DOHH2 (cell line): ENCODE results near the gene TRPM5.

Experiments used
- H3F3A ChIP-seq: fragments of 200-600 bp; sonication (generic), shearing (Covaris generic); 2 replicates; pipeline ENCODE4 v1.6.0; 2016; ENCODE audit warnings: antibody characterized with exemption, mild to moderate bottlenecking; ENCODE audit not compliant: control insufficient read depth, insufficient read depth
- H3K27ac ChIP-seq: fragments of 200-600 bp; sonication (generic); 2 replicates; pipeline ENCODE4 v1.5.1; 2014; ENCODE audit warnings: low read depth, mild to moderate bottlenecking, low read length, moderate library complexity
- H3K27me3 ChIP-seq: fragments of 200-600 bp; sonication (generic); 2 replicates; pipeline ENCODE4 v1.6.1; 2014; ENCODE audit warnings: mild to moderate bottlenecking, low read length, mixed read lengths; ENCODE audit not compliant: control insufficient read depth
- H3K36me3 ChIP-seq: fragments of 200-600 bp; sonication (generic); 2 replicates; pipeline ENCODE4 v1.6.1; 2014; ENCODE audit warnings: mild to moderate bottlenecking, low read length, moderate library complexity, mixed read lengths; ENCODE audit not compliant: control insufficient read depth
- H3K4me1 ChIP-seq: fragments of 200-600 bp; sonication (generic); 2 replicates; pipeline ENCODE4 v1.6.1; 2014; ENCODE audit warnings: mild to moderate bottlenecking, low read length, mixed read lengths; ENCODE audit not compliant: control insufficient read depth
- H3K4me2 ChIP-seq: fragments of 200-600 bp; sonication (generic); 2 replicates; pipeline ENCODE4 v1.6.0; 2014; ENCODE audit warnings: mild to moderate bottlenecking, low read length, moderate library complexity
- H3K4me3 ChIP-seq: fragments of 200-600 bp; sonication (generic); 2 replicates; pipeline ENCODE4 v1.5.1; 2014; ENCODE audit warnings: mild to moderate bottlenecking, low read length, mixed read lengths
- H3K79me2 ChIP-seq: fragments of 200-600 bp; sonication (generic); 2 replicates; pipeline ENCODE4 v1.6.1; 2014; ENCODE audit warnings: mild to moderate bottlenecking, low read length, mixed read lengths; ENCODE audit not compliant: control insufficient read depth
- H3K9me2 ChIP-seq: fragments of 200-600 bp; sonication (generic); replicated peaks from 2 replicates; pipeline ENCODE4 v1.6.1; 2014; ENCODE audit warnings: mild to moderate bottlenecking, low read length, mixed read lengths; ENCODE audit not compliant: control insufficient read depth
- H3K9me3 ChIP-seq: fragments of 200-600 bp; sonication (generic); 2 replicates; pipeline ENCODE4 v1.6.1; 2014; ENCODE audit warnings: antibody characterized with exemption, low read length, mixed read lengths; ENCODE audit not compliant: control insufficient read depth, insufficient read depth
- H4K20me1 ChIP-seq: fragments of 200-600 bp; sonication (generic); 2 replicates; pipeline ENCODE4 v1.6.0; 2014; ENCODE audit warnings: low read depth, mild to moderate bottlenecking, antibody characterized with exemption, low read length, moderate library complexity; ENCODE audit not compliant: control insufficient read depth, insufficient read depth
- EZH2phosphoT487 ChIP-seq: fragments of 200-600 bp; sonication (generic); IDR thresholded peaks from 2 replicates; pipeline ENCODE4 v1.6.1; 2017; ENCODE audit warnings: borderline replicate concordance, mild to moderate bottlenecking, antibody characterized with exemption, low read length, moderate library complexity, mixed read lengths
- TF ChIP-seq, protein P1 (sequence below): fragments of 200-600 bp; sonication (generic); IDR thresholded peaks from one replicate; pipeline ENCODE4 v1.5.1; 2014; ENCODE audit warnings: antibody characterized with exemption, mild to moderate bottlenecking, low read depth, low read length; ENCODE audit not compliant: poor library complexity, severe bottlenecking

The TRPM5 gene

DNA sequence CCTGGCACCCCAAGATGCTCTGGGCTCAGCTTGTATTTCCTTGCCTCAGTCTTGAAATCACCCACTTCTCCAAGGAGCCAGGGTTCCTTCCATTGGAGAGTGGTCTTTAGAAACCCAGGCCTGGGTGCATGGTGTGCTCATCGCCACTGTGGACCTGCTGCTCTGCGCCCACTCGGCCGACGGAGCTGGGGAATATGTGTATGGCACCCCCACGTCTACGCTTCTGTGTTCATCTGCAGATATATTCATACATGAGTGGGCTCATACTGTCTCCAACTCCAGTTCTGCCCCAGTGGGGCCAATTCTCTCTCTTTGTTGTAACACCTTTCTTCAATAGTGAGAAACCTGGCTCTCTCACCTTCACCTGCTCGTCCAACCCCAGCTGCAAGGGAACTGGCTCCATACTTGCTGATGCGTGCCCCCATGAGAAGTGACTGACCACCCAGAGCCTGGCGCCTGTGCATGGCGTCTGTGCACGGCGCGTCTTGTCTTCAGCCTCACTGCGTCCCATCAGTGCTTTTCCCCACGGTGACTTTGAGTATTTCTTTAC, 40.3 kb upstream of the TRPM5 start:
- Histone ChIP-seq H4K20me1 (no peaks in the 10 kb centered on the region), H3K4me3 (no peak overlapping the region), H3K9me3 (peaks cover 12% of the 10 kb centered on the region; the same call in 1 of the 2 replicates), H3K27ac (no peak overlapping the region), H3K27me3 (no peaks in the 10 kb centered on the region), H3K4me1 (no peaks in the 10 kb centered on the region), H3K79me2 (no peaks in the 10 kb centered on the region), H3K4me2 (no peak overlapping the region), H3K9me2 (no peaks in the 10 kb centered on the region), H3F3A (no peaks in the 10 kb centered on the region), H3K36me3 (no peaks in the 10 kb centered on the region)
- TF ChIP-seq, protein P1, sequence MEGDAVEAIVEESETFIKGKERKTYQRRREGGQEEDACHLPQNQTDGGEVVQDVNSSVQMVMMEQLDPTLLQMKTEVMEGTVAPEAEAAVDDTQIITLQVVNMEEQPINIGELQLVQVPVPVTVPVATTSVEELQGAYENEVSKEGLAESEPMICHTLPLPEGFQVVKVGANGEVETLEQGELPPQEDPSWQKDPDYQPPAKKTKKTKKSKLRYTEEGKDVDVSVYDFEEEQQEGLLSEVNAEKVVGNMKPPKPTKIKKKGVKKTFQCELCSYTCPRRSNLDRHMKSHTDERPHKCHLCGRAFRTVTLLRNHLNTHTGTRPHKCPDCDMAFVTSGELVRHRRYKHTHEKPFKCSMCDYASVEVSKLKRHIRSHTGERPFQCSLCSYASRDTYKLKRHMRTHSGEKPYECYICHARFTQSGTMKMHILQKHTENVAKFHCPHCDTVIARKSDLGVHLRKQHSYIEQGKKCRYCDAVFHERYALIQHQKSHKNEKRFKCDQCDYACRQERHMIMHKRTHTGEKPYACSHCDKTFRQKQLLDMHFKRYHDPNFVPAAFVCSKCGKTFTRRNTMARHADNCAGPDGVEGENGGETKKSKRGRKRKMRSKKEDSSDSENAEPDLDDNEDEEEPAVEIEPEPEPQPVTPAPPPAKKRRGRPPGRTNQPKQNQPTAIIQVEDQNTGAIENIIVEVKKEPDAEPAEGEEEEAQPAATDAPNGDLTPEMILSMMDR = no peak
- TF ChIP-seq EZH2phosphoT487 = no peak

DNA sequence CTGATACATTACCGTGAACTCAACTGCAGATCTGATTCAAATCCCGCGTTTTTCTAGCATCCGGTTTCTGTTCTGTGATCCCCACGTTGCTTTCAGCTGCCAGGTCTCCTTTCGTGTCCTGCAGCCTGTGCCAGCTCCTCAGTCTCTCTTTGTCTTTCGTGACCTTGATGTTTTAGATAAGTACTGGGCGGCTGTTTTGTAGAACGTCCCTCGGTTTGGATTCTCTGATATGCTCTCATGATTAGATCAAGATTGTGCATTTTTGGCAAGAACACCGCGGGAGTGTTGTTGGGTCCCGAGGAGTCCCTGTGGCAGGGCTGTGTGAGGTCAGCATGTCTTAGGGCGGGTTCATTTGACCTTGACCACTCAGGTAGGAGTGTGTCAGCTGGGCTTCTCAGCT, 39.1 kb upstream of the TRPM5 start:
- Histone ChIP-seq H3K4me2 (no peak overlapping the region), H3K9me3 (peaks cover 8% of the 10 kb centered on the region; the same call in 1 of the 2 replicates), H3K27me3 (no peaks in the 10 kb centered on the region)

DNA sequence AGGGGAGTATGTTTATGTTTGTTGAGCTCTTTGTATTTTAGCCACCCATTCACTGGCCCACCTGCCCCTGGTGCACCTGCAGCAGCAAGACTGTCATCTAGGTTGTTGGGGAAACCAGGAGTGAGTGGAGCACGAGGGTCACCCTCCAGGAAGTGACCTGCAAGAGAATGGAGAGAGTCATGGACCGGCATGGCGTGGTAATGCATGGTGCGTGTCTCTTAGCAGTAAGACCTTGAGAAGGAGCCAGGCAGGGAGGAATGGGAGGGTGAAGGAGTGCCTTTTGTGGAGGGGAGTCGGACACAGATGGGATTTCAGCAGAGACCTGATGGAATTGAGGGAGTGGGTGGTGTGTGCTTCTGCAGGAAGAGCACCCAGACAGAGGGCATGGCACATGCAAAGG, 38.4 kb upstream of the TRPM5 start:
- no peak overlapping the region for H3K27ac ChIP-seq
- H3K9me3 ChIP-seq = peaks cover 4% of the 10 kb centered on the region; the same call in 1 of the 2 replicates
- H3K9me2 ChIP-seq = no peaks in the 10 kb centered on the region
- H3K4me2 ChIP-seq = no peak overlapping the region
- no peaks in the 10 kb centered on the region for H4K20me1 ChIP-seq
- no peaks in the 10 kb centered on the region for H3K79me2 ChIP-seq
- H3K4me1 ChIP-seq = no peaks in the 10 kb centered on the region
- H3F3A ChIP-seq = no peaks in the 10 kb centered on the region
- no peaks in the 10 kb centered on the region for H3K27me3 ChIP-seq
- TF ChIP-seq, protein P1 = no peak
- TF ChIP-seq EZH2phosphoT487 = no peak
- H3K4me3 ChIP-seq = no peak overlapping the region
- H3K36me3 ChIP-seq = no peaks in the 10 kb centered on the region

More for the DNA sequence above, 39.1 kb upstream of the TRPM5 start:
- H3K4me3 ChIP-seq = no peak overlapping the region
- TF ChIP-seq EZH2phosphoT487 = no peak
- TF ChIP-seq, protein P1 = no peak
- no peaks in the 10 kb centered on the region for H4K20me1 ChIP-seq
- no peaks in the 10 kb centered on the region for H3F3A ChIP-seq
- no peaks in the 10 kb centered on the region for H3K9me2 ChIP-seq
- no peak overlapping the region for H3K27ac ChIP-seq
- H3K79me2 ChIP-seq = no peaks in the 10 kb centered on the region
- no peaks in the 10 kb centered on the region for H3K4me1 ChIP-seq
- no peaks in the 10 kb centered on the region for H3K36me3 ChIP-seq
